IMR-90 (cell line): ENCODE data around the gene NOL4L. TPM values are rescaled to one million over a fixed set of nuclear protein-coding genes. Genes with fewer than 3 reads are reported as not detected.

Source experiments
- ATAC-seq: fragments of 200-7000 bp; cut with Tn5 transposase; 2 replicates; pipeline ENCODE4 v1.9.1; 2020; ENCODE audit warnings: low read depth, mild to moderate bottlenecking, moderate library complexity
- BruUV-seq: library from RNA; stranded (reverse); fragments of 400-500 nt; replicated peaks from 2 replicates; lab custom pipeline; 2021; lab: Mats Ljungman, UMichigan
- CTCF ChIA-PET: fragments of 300-600 bp; formaldehyde crosslinking; extraction: SDS; loops from one replicate; lab custom pipeline; 2021; ENCODE audit warnings: antibody characterized with exemption; lab: Yijun Ruan, JAX
- POLR2A ChIA-PET: fragments of 300-600 bp; sonication (Branson Sonifier 250); formaldehyde crosslinking; loops from one replicate; lab custom pipeline; 2022; ENCODE audit warnings: antibody characterized with exemption; ENCODE audit not compliant: unreplicated experiment; lab: Charles Lee
- DNase-seq: peaks from one replicate; pipeline ENCODE4 v3.0.0; 2013
- H2AFZ ChIP-seq: replicated peaks from 2 replicates; pipeline ENCODE3; 2013; ENCODE audit warnings: low read length, mild to moderate bottlenecking; ENCODE audit not compliant: poor library complexity
- H2AK5ac ChIP-seq: 2 replicates; pipeline ENCODE4 v1.6.1; 2013; ENCODE audit warnings: low read depth, low read length, inconsistent platforms
- H2AK9ac ChIP-seq: replicated peaks from 2 replicates; pipeline ENCODE3; 2013; ENCODE audit warnings: mild to moderate bottlenecking, low read depth, low read length, moderate library complexity; ENCODE audit not compliant: poor library complexity
- H2BK120ac ChIP-seq: 2 replicates; pipeline ENCODE4 v1.6.1; 2013; ENCODE audit warnings: low read depth, low read length, inconsistent platforms
- H2BK15ac ChIP-seq: 3 replicates; pipeline ENCODE4 v1.6.1; 2013; ENCODE audit warnings: low read depth, low read length, inconsistent platforms
- H2BK20ac ChIP-seq: 2 replicates; pipeline ENCODE4 v1.6.1; 2013; ENCODE audit warnings: low read depth, mild to moderate bottlenecking, inconsistent platforms, low read length, moderate library complexity
- H2BK5ac ChIP-seq: 2 replicates; pipeline ENCODE4 v1.6.1; 2013; ENCODE audit warnings: mild to moderate bottlenecking, low read depth, low read length, inconsistent platforms; ENCODE audit not compliant: poor library complexity, severe bottlenecking
- H3K14ac ChIP-seq: replicated peaks from 2 replicates; pipeline ENCODE4 v1.6.1; 2013; ENCODE audit warnings: low read depth, low read length, inconsistent platforms
- H3K18ac ChIP-seq: 2 replicates; pipeline ENCODE4 v1.6.1; 2013; ENCODE audit warnings: low read depth, low read length, control low read depth
- H3K23ac ChIP-seq: 2 replicates; pipeline ENCODE4 v1.6.1; 2013; ENCODE audit warnings: low read depth, low read length, inconsistent platforms
- H3K27ac ChIP-seq: 2 replicates; pipeline ENCODE4 v1.5.1; 2013; ENCODE audit warnings: mild to moderate bottlenecking, control low read depth, low read length; ENCODE audit not compliant: insufficient read depth
- H3K27me3 ChIP-seq: 2 replicates; pipeline ENCODE4 v1.6.1; 2013; ENCODE audit warnings: low read length; ENCODE audit not compliant: control insufficient read depth, insufficient read depth
- H3K36me3 ChIP-seq: 2 replicates; pipeline ENCODE4 v1.6.1; 2013; ENCODE audit warnings: low read length, mixed read lengths; ENCODE audit not compliant: control insufficient read depth, insufficient read depth
- H3K4ac ChIP-seq: 2 replicates; pipeline ENCODE4 v1.6.1; 2013; ENCODE audit warnings: low read depth, low read length, inconsistent platforms
- H3K4me1 ChIP-seq: 2 replicates; pipeline ENCODE4 v1.6.1; 2013; ENCODE audit warnings: low read length, mixed read lengths; ENCODE audit not compliant: control insufficient read depth, insufficient read depth
- H3K4me2 ChIP-seq: 2 replicates; pipeline ENCODE4 v1.6.1; 2013; ENCODE audit warnings: low read depth, mild to moderate bottlenecking, control low read depth, low read length, moderate library complexity
- H3K4me3 ChIP-seq: 2 replicates; pipeline ENCODE4 v1.5.1; 2013; ENCODE audit warnings: low read depth, mild to moderate bottlenecking, control low read depth, low read length, moderate library complexity; ENCODE audit not compliant: insufficient read depth
- H3K56ac ChIP-seq: 2 replicates; pipeline ENCODE4 v1.6.1; 2013; ENCODE audit warnings: low read length, inconsistent platforms; ENCODE audit not compliant: insufficient read depth; ENCODE audit errors: extremely low read depth
- H3K79me1 ChIP-seq, 2 experiments: 2 replicates each; pipeline ENCODE4 v1.6.1; 2013; ENCODE audit warnings: low read length in 2 of 2, inconsistent platforms in 1 of 2, low read depth in 1 of 2
- H3K9ac ChIP-seq: 2 replicates; pipeline ENCODE4 v1.6.1; 2013; ENCODE audit warnings: low read depth, low read length, control low read depth
- H3K9me1 ChIP-seq: 2 replicates; pipeline ENCODE4 v1.6.1; 2013; ENCODE audit warnings: low read length, inconsistent platforms; ENCODE audit not compliant: insufficient read depth
- H3K9me3 ChIP-seq: 2 replicates; pipeline ENCODE4 v1.6.1; 2013; ENCODE audit warnings: low read length; ENCODE audit not compliant: control insufficient read depth, insufficient read depth
- H4K20me1 ChIP-seq: 2 replicates; pipeline ENCODE4 v1.6.1; 2013; ENCODE audit warnings: low read length, inconsistent platforms; ENCODE audit not compliant: insufficient read depth
- H4K5ac ChIP-seq: 2 replicates; pipeline ENCODE4 v1.6.1; 2013; ENCODE audit warnings: mild to moderate bottlenecking, low read depth, low read length, control low read depth
- H4K8ac ChIP-seq, 2 experiments: 2 replicates each; pipeline ENCODE4 v1.6.1; 2013; ENCODE audit warnings: low read depth in 2 of 2, low read length in 2 of 2, control low read depth in 1 of 2, inconsistent platforms in 1 of 2
- H4K91ac ChIP-seq: 2 replicates; pipeline ENCODE4 v1.6.1; 2013; ENCODE audit warnings: low read depth, low read length, inconsistent platforms; ENCODE audit not compliant: insufficient read depth
- BHLHE40 ChIP-seq: fragments of 150-350 bp; IDR thresholded peaks from 2 replicates; pipeline ENCODE4 v1.6.1; 2016; ENCODE audit warnings: mild to moderate bottlenecking, low read depth, low read length
- CHD1 ChIP-seq: IDR thresholded peaks from 2 replicates; pipeline ENCODE4 v1.6.1; 2012; ENCODE audit warnings: low read depth, low read length, improper control_type of control experiment
- FOS ChIP-seq: fragments of 150-350 bp; IDR thresholded peaks from 2 replicates; pipeline ENCODE4 v1.6.1; 2016; ENCODE audit warnings: low read depth, low read length
- MAZ ChIP-seq: IDR thresholded peaks from 2 replicates; pipeline ENCODE4 v1.6.1; 2012; ENCODE audit warnings: low read depth, mild to moderate bottlenecking, low read length, improper control_type of control experiment, moderate library complexity, borderline replicate concordance
- NFE2L2 ChIP-seq: fragments of 150-350 bp; IDR thresholded peaks from 2 replicates; pipeline ENCODE4 v1.6.1; 2016; ENCODE audit warnings: low read depth, mild to moderate bottlenecking, low read length
- POLR2A ChIP-seq: IDR thresholded peaks from 2 replicates; pipeline ENCODE4 v1.6.1; 2012; ENCODE audit warnings: mild to moderate bottlenecking, low read depth, low read length
- RAD21 ChIP-seq: IDR thresholded peaks from 2 replicates; pipeline ENCODE4 v1.6.1; 2012; ENCODE audit warnings: low read length, improper control_type of control experiment
- SMC3 ChIP-seq: fragments of 150-350 bp; IDR thresholded peaks from 2 replicates; pipeline ENCODE4 v1.6.1; 2016; ENCODE audit warnings: low read depth, mild to moderate bottlenecking, antibody characterized with exemption, low read length, moderate library complexity
- WGBS, 2 experiments: methylation state at CpG; one replicate each; pipeline versions ENCODE4 v1.1.5 to v1.1.7; 2013; ENCODE audit warnings: missing lambda C conversion rate in 2 of 2; ENCODE audit not compliant: insufficient read length in 1 of 2; ENCODE audit errors: extremely low coverage in 2 of 2; 5-methylcytosine and 5-hydroxymethylcytosine counted together
- dilution Hi-C: fragments of 300-500 bp; cut with HindIII; formaldehyde crosslinking; loops from one replicate; pipeline ENCODE4 v1.14.3; 2018; ENCODE audit warnings: low sequenced_read_pairs; ENCODE audit not compliant: unreplicated experiment
- in situ Hi-C: fragments of 300-500 bp; cut with MboI; formaldehyde crosslinking; loops from 3 replicates; pipeline ENCODE4 v1.14.3; 2019; ENCODE audit warnings: low sequenced_read_pairs, inconsistent platforms, mixed read lengths
- intact Hi-C: fragments of 100-400 bp; cut with micrococcal nuclease; formaldehyde crosslinking; loops from 2 replicates; pipeline ENCODE4 v1.10.0; 2022
- polyA plus RNA-seq, 3 experiments: library from polyadenylated mRNA; depleted of rRNA; stranded (reverse); fragments of >200 nt; gene quantifications; 2 replicates each; pipeline ENCODE4 v1.2.3, GENCODE V29; 2012; ENCODE audit warnings: low replicate concordance in 1 of 3
- total RNA-seq: library from RNA; depleted of rRNA; stranded (reverse); fragments of >200 nt; gene quantifications from 2 replicates; pipeline ENCODE4 v1.2.3, GENCODE V29; 2012
- TF ChIP-seq, protein P1 (sequence below): fragments of 150-350 bp; IDR thresholded peaks from 2 replicates; pipeline ENCODE4 v1.6.1; 2016; ENCODE audit warnings: low read depth, mild to moderate bottlenecking, low read length, moderate library complexity, borderline replicate concordance

The NOL4L gene
- total and polyA plus RNA-seq, 2 of the 4 experiments (the other 2 are of a cell fraction): 4.7 to 13.3 TPM

GRCh38 chr20:32517518-32517873, 67.6 kb downstream of the NOL4L start:
- DNase-seq: no peak
- dilution Hi-C loops: no loop called here
- no peak overlapping the region for H4K5ac ChIP-seq
- BruUV-seq: no TSS peak
- no peak overlapping the region for H2BK15ac ChIP-seq
- no peak overlapping the region for H2BK5ac ChIP-seq
- H4K8ac ChIP-seq: peak overlapping the region in 1 of 2 experiments; percentile 58; a peak in 2 of 4 replicates
- TF ChIP-seq RAD21: no peak
- TF ChIP-seq, protein P1, sequence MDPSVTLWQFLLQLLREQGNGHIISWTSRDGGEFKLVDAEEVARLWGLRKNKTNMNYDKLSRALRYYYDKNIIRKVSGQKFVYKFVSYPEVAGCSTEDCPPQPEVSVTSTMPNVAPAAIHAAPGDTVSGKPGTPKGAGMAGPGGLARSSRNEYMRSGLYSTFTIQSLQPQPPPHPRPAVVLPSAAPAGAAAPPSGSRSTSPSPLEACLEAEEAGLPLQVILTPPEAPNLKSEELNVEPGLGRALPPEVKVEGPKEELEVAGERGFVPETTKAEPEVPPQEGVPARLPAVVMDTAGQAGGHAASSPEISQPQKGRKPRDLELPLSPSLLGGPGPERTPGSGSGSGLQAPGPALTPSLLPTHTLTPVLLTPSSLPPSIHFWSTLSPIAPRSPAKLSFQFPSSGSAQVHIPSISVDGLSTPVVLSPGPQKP: no peak
- TF ChIP-seq FOS: no peak
- TF ChIP-seq SMC3: no peak
- no peak for TF ChIP-seq NFE2L2
- TF ChIP-seq MAZ: no peak
- TF ChIP-seq CHD1: no peak
- TF ChIP-seq BHLHE40: no peak
- no peak for TF ChIP-seq POLR2A
- peaks cover 8% of the 10 kb centered on the region for H3K9me1 ChIP-seq
- intact Hi-C loops: no loop called here
- in situ Hi-C loops: loop anchor here (5.0 to 10.0 kb wide), 2 partner anchors 135 to 257 kb away; no protein-coding TSS in a partner anchor
- no peak overlapping the region for H3K14ac ChIP-seq
- H3K9me3 ChIP-seq: no peaks in the 10 kb centered on the region
- CTCF ChIA-PET: no interaction called here
- no peak for ATAC-seq
- no peak overlapping the region for H3K9ac ChIP-seq
- H3K4me3 ChIP-seq: no peak overlapping the region
- 90% methylated on average over 2 of the region's 6 CpGs; no CpG with 5 or more reads in 1 of the 2 experiments for WGBS, 2 experiments
- H3K23ac ChIP-seq: no peak overlapping the region
- H3K79me1 ChIP-seq: no peaks in the 10 kb centered on the region
- H3K18ac ChIP-seq: no peak overlapping the region
- H2BK120ac ChIP-seq: no peak overlapping the region
- H3K27me3 ChIP-seq: no peaks in the 10 kb centered on the region; the same call in 1 of the 2 replicates
- peak overlapping the region; percentile 69 for H2AFZ ChIP-seq
- no peaks in the 10 kb centered on the region for H3K36me3 ChIP-seq
- no peak overlapping the region for H3K56ac ChIP-seq
- POLR2A ChIA-PET: no interaction called here
- H4K20me1 ChIP-seq: no peaks in the 10 kb centered on the region
- H3K4me1 ChIP-seq: peaks cover 9% of the 10 kb centered on the region; the same call in 1 of the 2 replicates
- H2BK20ac ChIP-seq: 0 out of 2 replicates have a peak overlapping the region, but pooled peaks have one; percentile 1
- peak overlapping the region; percentile 55; the same call in 1 of the 2 replicates for H3K4ac ChIP-seq
- no peak overlapping the region for H2AK5ac ChIP-seq
- no peak overlapping the region for H2AK9ac ChIP-seq
- H4K91ac ChIP-seq: no peak overlapping the region; the same call in 1 of the 2 replicates
- no peak overlapping the region for H3K4me2 ChIP-seq
- no peak overlapping the region for H3K27ac ChIP-seq
